NCI-H2029 (cell line): ENCODE measurements around the gene PTPRN2.
A peak's percentile ranks its signal among the peaks of the same experiment; 100 is the strongest.
"Not testable (repeated sequence)": the region's sequence is repeated elsewhere in the genome, so short reads cannot be mapped to it uniquely, and the experiment has no call there.

ENCODE experiments used
- DNase-seq: peaks from one replicate; lab custom pipeline; 2025; lab: John Stamatoyannopoulos, UW

The PTPRN2 gene

DNA sequence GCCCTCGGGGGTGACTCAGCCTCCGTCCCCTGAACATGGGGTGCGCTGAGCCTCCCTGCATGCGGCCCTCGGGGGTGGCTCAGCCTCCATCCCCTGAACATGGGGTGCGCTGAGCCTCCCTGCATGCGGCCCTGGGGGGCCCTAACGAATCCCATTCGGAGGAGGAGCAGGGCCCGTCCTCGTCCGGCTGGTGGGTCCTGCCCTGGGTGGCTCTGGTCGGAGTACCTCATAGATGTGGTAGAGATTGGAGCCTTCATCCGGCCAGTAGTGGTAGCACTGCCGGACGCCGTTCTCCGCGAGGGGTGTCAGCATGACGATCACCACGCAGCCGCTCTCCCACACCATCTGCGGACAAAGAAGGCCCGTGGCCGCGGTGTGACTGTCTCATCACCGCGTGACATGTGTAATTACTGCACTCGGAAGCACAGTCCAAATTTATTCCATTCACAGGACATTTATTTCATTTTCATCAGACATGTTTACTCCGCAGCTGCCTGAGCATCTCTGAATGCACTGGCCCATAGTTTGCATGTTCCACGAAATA is 1009.8 kb downstream of the PTPRN2 start:
- no peak for DNase-seq

DNA sequence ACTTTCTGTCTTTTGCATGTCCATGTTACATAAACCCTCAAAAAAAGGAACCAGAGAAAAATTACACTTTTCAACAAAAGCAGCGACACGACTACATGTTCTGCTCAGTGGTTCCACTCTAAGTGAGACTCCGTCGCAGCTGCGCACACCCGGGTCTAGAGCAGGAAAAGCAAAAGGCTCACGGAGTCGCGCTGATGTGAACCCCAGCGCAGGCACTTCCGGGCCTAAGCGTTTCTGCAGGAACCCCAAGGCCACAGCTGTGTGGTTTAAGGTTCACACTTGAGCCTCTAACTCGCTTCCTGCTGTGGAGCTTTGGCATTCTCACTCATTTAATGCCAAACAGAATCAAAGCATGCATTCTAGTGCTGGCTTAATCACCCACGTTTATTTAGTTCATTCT is 1010.6 kb downstream of the PTPRN2 start:
- no peak for DNase-seq

DNA sequence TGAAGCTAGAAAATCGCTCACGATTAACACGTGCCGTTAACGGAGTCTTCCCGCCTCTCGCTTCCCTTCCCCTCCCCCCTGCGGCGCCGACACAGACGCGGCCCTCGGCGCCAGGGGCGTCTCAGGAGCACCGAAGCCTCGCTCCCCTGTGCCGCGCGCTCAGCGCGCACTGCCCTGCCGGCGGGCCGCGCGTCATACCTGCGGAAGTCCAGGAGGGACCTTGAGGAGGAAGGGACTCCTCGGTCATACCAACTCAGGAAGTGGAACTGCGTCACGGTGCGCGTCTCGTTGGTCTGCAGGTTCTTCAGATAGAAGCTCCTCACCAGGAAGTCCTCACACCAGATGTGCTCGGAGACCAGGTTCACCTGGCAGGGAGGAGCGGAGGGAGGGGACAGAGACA is 1011.2 kb downstream of the PTPRN2 start:
- peak; percentile 99 for DNase-seq

DNA sequence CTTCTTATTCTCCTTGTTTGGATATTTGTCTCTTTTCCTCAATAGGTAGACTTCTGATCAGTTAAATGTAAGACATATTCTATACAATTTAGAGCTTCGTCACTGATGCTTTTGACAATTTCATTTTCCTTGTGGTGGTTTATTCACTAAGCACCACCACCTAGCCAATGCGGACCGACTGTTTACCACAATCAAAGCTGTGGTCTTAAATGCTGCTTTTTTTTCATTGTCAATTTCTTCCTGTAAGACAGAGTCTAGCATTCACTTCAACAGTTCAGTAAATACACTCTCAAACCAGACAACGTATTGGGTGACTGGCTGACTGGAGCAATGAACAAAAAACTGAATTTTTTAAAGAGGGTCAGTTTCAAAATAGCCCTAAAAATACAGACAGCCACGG is 1011.8 kb downstream of the PTPRN2 start:
- no peak for DNase-seq

- no peak for DNase-seq
These were observed 1012.6 kb downstream of the PTPRN2 start for GRCh38 chr7:157574914-157575586.

DNA sequence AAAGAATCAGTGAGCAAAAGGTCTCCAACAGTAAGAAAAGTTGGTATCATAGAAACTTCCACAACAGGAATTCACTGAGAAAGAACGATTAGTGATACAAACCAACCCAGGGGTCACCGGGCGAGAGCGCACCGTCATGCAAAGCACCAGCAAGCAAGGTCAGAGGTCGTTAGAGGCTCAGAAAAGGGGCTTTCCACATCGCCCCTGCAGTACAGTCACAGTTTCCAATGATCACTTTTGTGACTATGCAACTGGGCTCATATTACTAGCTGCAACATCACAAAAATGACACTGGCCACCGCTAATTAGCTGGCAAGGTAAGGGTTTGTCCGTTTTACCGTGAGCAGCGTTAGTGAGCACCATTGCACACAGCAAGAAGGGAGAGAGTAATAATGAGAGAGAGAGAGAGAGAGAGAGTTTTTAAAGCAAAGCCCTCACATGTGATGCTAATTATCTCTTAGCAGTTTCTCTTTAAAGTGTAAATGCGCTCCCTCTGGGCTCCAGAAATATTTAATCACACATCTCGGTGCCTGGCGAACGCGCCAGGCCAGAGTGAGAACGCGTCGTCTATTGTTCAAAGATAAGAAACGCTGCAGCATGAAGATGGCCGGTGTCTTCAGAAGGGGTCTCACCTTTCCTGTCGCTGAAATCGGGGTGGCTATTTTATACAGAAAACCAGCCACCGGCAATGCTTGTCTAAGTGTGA is 1013.4 kb downstream of the PTPRN2 start:
- no peak for DNase-seq

DNA sequence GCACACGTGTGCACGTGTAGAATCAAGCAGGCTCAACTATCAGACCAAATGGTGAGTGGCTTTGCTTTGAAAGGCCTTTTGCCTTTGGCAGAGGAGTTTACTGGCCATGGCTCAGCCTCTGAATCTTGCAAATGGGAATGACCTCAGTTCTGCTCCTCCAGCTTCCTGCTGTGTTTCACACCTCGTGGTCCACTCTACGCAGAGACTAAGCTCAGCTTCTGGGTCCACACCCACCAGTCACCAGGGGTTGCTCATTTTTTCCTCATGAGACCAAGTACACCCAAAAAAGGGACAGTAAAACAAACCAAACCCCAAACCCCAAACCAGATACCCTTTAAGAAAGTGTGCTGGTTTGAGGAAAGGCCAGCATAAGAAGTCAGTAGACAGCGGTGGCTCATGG is 1014.4 kb downstream of the PTPRN2 start:
- no peak for DNase-seq

DNA sequence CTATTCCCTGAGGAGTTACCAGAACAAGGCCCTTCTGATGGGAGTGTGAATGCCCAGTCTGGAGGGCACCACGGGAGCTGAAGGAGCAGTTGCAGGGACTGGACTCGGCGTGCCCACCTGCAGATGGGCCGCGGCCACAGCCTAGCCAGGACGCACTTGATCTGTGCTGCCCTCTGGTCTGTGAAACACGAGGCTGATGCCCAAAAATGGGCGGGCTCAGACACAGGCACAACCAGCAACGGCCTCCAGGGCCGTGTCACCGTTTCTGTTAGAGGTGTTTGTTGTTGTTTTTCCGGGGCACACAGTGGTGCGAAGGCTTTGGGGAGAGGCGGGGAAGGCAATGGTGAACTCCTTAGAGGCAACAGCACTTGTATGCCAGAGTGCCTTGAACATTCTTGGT is 1015.0 kb downstream of the PTPRN2 start:
- DNase-seq: no peak

DNA sequence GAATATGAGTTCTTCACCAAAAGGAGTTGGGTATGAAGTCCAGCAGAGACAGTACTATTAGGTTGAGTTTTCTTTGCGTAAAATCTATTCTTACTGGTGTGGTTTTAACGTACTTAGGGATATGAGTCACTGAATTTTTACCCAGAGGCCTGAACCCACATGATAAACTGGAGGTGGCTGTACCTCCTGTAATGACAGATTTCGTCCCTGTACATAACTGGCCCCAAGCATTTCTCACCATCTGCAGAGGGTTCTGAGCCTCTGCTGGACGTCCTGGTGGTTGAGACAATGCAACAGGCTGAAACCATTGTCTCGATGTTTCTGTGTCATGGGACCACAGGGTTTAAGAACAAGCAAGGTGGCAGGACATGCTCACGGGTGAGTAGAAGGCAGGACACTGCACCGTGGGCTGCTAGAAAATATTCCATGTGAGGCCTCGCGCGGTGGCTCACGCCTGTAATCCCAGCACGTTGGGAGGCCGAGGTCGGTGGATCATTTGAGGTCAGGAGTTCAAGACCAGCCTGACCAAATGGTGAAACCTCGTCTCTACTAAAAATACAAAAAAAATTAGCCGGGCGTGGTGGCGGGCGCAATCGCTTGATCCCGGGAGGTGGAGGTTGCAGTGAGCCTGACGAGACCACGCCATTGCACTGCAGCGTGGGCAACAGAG is 1017.0 kb downstream of the PTPRN2 start:
- DNase-seq: no peak

DNA sequence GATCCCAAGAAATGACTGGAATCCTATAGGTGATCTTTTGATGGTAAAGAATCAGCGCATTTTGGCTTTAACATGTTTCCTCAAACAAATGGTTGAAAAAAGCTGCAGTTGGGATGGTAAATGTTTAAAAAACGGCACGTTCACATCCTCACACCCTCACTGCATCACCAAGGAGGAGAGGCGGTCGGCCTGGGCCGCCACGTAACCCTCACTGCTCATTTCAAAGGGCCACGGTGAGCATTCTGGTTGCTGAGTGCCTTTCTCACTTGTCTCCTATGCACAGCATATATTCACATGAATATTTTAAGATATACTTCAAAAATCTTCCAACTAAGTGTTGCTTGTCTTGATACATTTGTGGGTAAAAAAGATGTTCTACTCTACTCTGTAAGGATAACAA is 1017.7 kb downstream of the PTPRN2 start:
- no peak for DNase-seq

DNA sequence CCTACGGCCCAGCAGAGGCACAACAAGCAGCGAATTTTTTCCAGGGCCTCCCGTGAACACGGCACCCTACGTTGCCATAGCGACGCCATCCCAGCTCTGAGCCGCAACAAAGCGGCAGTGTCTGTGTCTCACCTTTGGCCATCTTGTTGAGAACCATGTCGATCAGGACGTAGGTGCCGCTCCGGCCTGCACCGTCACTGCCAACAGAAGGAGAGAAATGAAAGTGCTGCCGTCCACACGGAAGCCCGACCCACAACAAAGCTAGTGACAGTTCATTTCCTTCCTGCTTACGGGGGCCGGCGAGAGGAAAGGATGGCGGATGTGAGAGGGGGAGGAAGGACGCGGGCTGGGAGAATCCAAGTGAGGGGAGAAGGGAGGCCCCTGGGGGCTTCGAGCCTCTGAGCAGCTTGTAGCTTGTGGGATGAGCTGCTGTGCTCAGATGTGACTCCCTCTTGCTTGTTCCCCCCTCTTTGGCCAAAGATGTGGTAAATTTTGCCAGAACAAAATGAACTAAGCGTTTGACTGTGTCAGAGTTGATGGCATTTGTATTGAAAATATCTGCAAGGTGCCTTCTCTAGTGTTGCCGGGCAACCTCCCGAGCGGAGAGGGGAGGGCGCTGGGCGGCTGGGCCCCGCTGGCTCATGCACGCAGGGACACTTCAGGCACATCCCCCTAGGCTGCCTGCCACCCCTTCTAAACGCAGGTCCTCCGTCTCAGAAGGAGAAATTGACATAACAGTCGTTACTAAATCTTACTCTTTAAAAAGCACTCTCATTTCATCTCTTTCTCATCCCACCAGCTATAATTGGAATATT is 1018.6 kb downstream of the PTPRN2 start:
- DNase-seq: no peak

DNA sequence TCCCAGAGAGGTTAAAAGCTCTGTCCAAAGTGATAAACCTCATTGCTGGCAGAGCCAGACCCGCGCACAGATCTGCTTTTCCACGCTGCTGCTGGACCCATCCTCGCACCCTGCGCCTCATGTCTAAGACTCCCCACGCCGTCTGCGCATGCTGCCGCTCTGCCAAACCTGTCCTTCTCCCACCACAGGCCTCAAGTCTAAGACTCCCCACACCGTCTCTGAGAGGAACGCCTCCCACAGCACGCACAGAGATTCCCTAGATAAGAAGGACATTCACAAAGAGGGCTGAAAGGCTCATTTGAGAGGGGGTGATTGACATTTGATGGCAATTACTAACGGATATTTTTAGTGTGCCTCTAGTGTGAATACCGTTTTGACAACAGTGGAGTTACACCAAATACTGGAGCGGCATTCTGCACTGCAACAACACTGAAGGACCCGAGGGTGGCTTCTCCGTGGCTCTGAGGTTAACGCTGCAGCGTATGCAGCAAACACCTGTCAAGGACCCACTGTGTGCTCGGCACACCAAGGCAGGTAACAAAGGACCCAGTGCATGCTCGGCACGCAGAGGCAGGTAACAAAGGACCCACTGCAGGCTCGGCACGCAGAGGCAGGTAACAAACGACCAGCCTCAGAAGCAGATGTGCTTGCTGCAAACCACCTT is 1019.4 kb downstream of the PTPRN2 start:
- no peak for DNase-seq

DNA sequence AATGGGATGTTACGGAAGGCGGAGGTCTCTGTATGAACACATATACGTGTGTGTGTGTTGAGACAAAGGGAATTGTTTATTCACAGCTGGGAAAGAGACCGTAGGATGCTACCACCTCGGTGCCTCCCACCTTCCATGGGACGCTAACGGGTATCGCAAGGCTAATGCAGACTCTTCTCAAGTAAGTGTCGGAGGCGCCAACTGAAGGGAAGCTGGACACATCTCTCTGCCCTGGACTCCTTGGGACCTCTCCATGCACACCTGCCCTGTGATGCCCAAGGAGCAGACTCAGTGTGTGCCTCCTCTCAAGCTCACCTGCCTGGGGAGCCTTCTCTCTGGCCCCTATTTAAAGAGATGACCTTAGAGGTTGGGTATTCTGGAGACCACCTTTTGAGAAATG is 1020.0 kb downstream of the PTPRN2 start:
- no peak for DNase-seq

DNA sequence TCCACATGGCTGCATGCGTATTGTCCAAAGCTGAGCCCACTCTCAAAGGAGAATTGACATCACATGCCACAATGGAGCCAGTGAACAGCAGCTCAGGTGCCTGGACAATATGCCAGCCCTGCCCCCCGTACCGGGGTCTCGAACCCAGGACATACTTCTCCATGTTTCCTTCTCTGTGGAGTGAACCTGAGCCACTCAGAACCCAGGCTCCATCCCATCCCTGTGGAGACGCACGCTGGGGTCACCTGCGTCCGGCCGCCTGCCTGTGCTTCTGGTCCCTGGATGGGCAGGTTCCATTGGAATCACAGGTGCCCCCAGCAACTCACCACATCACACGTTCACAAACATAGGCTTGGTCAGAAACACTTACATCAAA is 1021.0 kb downstream of the PTPRN2 start:
- DNase-seq: no peak

DNA sequence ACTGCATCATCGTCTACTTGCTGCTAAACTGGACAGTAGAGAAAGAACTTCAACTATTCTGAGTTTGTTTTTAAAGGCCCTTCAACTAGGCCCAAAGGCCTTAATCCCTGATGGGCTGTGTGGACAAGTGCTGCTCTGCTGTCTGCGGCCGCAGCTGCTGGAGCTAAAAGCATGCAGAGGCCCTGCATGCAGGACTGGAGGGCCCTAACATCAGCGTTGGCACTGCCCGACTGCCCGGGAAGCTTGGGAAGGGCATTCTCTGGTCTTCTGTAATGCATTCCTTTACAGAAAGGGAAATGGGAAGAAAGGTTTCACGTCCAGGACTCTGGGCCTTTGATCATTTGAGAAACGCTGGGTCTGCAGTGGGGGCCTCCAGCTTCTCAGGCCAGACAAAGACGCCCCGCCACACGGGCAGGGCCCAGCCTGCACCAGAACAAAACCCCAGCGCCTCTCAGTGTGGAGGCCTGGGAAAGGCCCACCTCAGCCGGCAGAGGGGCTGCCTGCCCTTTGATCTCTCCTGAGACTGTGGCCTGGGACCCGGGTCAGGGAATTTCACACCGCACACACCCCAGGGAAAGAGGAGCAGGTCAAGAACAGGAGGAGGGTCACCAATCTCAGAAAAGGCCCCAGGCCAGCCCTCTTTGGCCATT is 1021.5 kb downstream of the PTPRN2 start:
- no peak for DNase-seq

GRCh38 chr7:157565201-157565626 is 1022.4 kb downstream of the PTPRN2 start:
- DNase-seq: no peak

- DNase-seq: no peak
These were observed 1023.0 kb downstream of the PTPRN2 start for GRCh38 chr7:157564517-157565177.

- not testable (repeated sequence) for DNase-seq
These were observed 1024.0 kb downstream of the PTPRN2 start for GRCh38 chr7:157563467-157564135.

DNA sequence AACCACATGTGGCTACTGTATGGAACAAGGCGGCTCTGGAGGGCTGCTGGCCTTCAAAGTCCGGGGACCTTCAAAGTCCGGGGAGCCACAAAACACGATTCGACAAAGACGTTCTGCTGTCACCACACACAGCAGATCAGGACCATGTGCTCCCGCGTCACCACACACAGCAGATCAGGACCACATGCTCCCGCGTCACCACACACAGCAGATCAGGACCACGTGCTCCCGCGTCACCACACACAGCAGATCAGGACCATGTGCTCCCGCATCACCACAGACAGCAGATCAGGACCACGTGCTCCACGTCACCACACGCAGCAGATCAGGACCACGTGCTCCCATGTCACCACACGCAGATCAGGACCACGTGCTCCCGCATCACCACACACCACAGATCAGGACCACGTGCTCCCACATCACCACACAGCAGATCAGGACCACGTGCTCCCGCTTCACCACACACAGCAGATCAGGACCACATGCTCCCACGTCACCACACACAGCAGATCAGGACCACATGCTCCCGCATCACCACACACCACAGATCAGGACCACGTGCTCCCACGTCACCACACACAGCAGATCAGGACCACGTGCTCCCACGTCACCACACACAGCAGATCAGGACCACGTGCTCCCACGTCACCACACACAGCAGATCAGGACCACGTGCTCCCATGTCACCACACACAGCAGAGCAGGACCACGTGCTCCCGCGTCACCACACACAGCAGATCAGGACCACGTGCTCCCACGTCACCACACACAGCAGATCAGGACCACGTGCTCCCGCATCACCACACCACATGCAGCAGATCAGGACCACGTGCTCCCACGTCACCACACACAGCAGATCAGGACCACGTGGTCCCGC is 1024.9 kb downstream of the PTPRN2 start:
- DNase-seq: not testable (repeated sequence)
